H1 (cell line): Measurements from ENCODE around the gene DAZAP1. TPM values are rescaled to one million over a fixed set of nuclear protein-coding genes. Genes with fewer than 3 reads are reported as not detected.

Experiments
- CTCF ChIA-PET: fragments of 300-600 bp; sonication (Branson Sonifier 250); formaldehyde crosslinking; loops from one replicate; lab custom pipeline; 2021; ENCODE audit not compliant: partially characterized antibody; lab: Charles Lee
- POLR2A ChIA-PET: fragments of 300-600 bp; sonication (Branson Sonifier 250); formaldehyde crosslinking; loops from one replicate; lab custom pipeline; 2021; ENCODE audit warnings: inconsistent platforms; ENCODE audit not compliant: partially characterized antibody; lab: Charles Lee
- DNase-seq, 2 experiments: peaks; one replicate each; pipeline versions ENCODE4 v3.0.0 to v3.0.0-alpha.2; 2010 to 2022; ENCODE audit warnings: low spot score in 2 of 2, low read depth in 1 of 2, mixed read lengths in 1 of 2
- FAIRE-seq: peaks from 2 replicates; lab custom pipeline; 2011; peaks lifted over from hg19 to GRCh38; lab: Jason Lieb, UNC
- H2AFZ ChIP-seq: 2 replicates; pipeline ENCODE4 v1.8.1; 2012; ENCODE audit warnings: low read length, inconsistent platforms
- H2AK5ac ChIP-seq: 2 replicates; pipeline ENCODE4 v1.6.1; 2013; ENCODE audit warnings: low read depth, low read length
- H2BK120ac ChIP-seq: replicated peaks from 2 replicates; pipeline ENCODE3; 2013; ENCODE audit warnings: low read depth, low read length, inconsistent platforms
- H2BK12ac ChIP-seq: 2 replicates; pipeline ENCODE4 v1.6.1; 2013; ENCODE audit warnings: low read depth, low read length
- H2BK15ac ChIP-seq: 2 replicates; pipeline ENCODE4 v1.6.1; 2013; ENCODE audit warnings: low read length
- H2BK20ac ChIP-seq: 2 replicates; pipeline ENCODE4 v1.6.1; 2013; ENCODE audit warnings: low read length
- H2BK5ac ChIP-seq: 2 replicates; pipeline ENCODE4 v1.6.1; 2013; ENCODE audit warnings: low read depth, low read length
- H3K14ac ChIP-seq: 2 replicates; pipeline ENCODE4 v1.6.1; 2013; ENCODE audit warnings: inconsistent platforms; ENCODE audit not compliant: insufficient read length
- H3K18ac ChIP-seq: 2 replicates; pipeline ENCODE4 v1.6.1; 2013; ENCODE audit warnings: low read length; ENCODE audit errors: extremely low read depth
- H3K23ac ChIP-seq: 2 replicates; pipeline ENCODE4 v1.6.1; 2013; ENCODE audit warnings: inconsistent platforms; ENCODE audit not compliant: insufficient read length
- H3K23me2 ChIP-seq: 2 replicates; pipeline ENCODE4 v1.6.1; 2013; ENCODE audit warnings: low read depth, low read length
- H3K27ac ChIP-seq: 2 replicates; pipeline ENCODE4 v1.6.1; 2011; ENCODE audit warnings: low read depth, low read length, inconsistent platforms
- H3K27me3 ChIP-seq, 4 experiments: replicated peaks in 1 of 4; 1 replicate in 1 of 4; 2 replicates in 3 of 4; pipeline versions ENCODE4 v1.6.1 to v1.8.1; 2011 to 2013; ENCODE audit warnings: low read length in 3 of 4, mild to moderate bottlenecking in 3 of 4, inconsistent platforms in 2 of 4, mixed read lengths in 2 of 4, moderate library complexity in 1 of 4; ENCODE audit not compliant: control insufficient read depth in 3 of 4, insufficient read depth in 3 of 4; ENCODE audit errors: extremely low read depth in 1 of 4
- H3K36me3 ChIP-seq, 4 experiments: 2 replicates each; pipeline versions ENCODE4 v1.6.1 to v1.8.1; 2011 to 2013; ENCODE audit warnings: mild to moderate bottlenecking in 4 of 4, low read length in 3 of 4, moderate library complexity in 2 of 4, control low read depth in 1 of 4, inconsistent platforms in 1 of 4; ENCODE audit not compliant: insufficient read depth in 4 of 4, control insufficient read depth in 2 of 4
- H3K4ac ChIP-seq: replicated peaks from 2 replicates; pipeline ENCODE3; 2013; ENCODE audit warnings: low read length, low read depth, mixed read lengths, inconsistent platforms; ENCODE audit not compliant: insufficient read length
- H3K4me1 ChIP-seq, 4 experiments: replicated peaks in 1 of 4; 1 replicate in 1 of 4; 2 replicates in 3 of 4; pipeline versions ENCODE4 v1.6.1 to v1.8.1; 2011 to 2013; ENCODE audit warnings: low read length in 3 of 4, inconsistent platforms in 2 of 4, mixed read lengths in 1 of 4; ENCODE audit not compliant: insufficient read depth in 4 of 4, control insufficient read depth in 3 of 4
- H3K4me2 ChIP-seq, 2 experiments: 2 replicates each; pipeline versions ENCODE4 v1.6.1 to v1.8.1; 2011 to 2013; ENCODE audit warnings: low read depth in 2 of 2, low read length in 2 of 2, control low read depth in 1 of 2, inconsistent platforms in 1 of 2, mild to moderate bottlenecking in 1 of 2; ENCODE audit not compliant: insufficient read depth in 1 of 2
- H3K4me3 ChIP-seq, 4 experiments: fragments of 200-600, 300-600 bp in 1 of 4; sonication (generic), shearing (Covaris generic), sonication (Bioruptor Twin) in 1 of 4; 2 replicates each; pipeline versions ENCODE4 v1.5.1 to v1.8.1; 2011 to 2016; ENCODE audit warnings: low read length in 4 of 4, low read depth in 3 of 4, control low read depth in 2 of 4, inconsistent platforms in 2 of 4, mild to moderate bottlenecking in 2 of 4, mixed read lengths in 1 of 4, moderate library complexity in 1 of 4; ENCODE audit not compliant: insufficient read depth in 2 of 4; ENCODE audit errors: extremely low read depth in 1 of 4
- H3K56ac ChIP-seq: replicated peaks from 2 replicates; pipeline ENCODE3; 2013; ENCODE audit warnings: low read depth, mild to moderate bottlenecking, mixed read lengths, low read length, inconsistent platforms; ENCODE audit not compliant: insufficient read length
- H3K79me1 ChIP-seq: 2 replicates; pipeline ENCODE4 v1.6.1; 2013; ENCODE audit warnings: low read depth, low read length, control low read depth
- H3K79me2 ChIP-seq, 2 experiments: 2 replicates each; pipeline versions ENCODE4 v1.6.1 to v1.8.1; 2012 to 2013; ENCODE audit warnings: low read length in 2 of 2, mild to moderate bottlenecking in 2 of 2, inconsistent platforms in 1 of 2; ENCODE audit not compliant: insufficient read depth in 2 of 2, control insufficient read depth in 1 of 2
- H3K9ac ChIP-seq, 4 experiments: replicated peaks in 1 of 4; 1 replicate in 1 of 4; 2 replicates in 3 of 4; pipeline versions ENCODE4 v1.6.1 to v1.8.1; 2011 to 2013; ENCODE audit warnings: low read depth in 3 of 4, low read length in 3 of 4, control low read depth in 2 of 4, mild to moderate bottlenecking in 2 of 4, moderate library complexity in 2 of 4, inconsistent platforms in 1 of 4; ENCODE audit errors: extremely low read depth in 1 of 4
- H3K9me3 ChIP-seq, 2 experiments: 2 replicates each; pipeline versions ENCODE4 v1.6.1 to v1.8.1; 2012 to 2013; ENCODE audit warnings: mild to moderate bottlenecking in 2 of 2, moderate library complexity in 2 of 2, control low read depth in 1 of 2, inconsistent platforms in 1 of 2, low read depth in 1 of 2, low read length in 1 of 2, mixed read lengths in 1 of 2; ENCODE audit not compliant: insufficient read depth in 2 of 2
- H4K20me1 ChIP-seq, 2 experiments: replicated peaks in 1 of 2; 2 replicates each; pipeline versions ENCODE3 to v1.8.1; 2011 to 2013; ENCODE audit warnings: inconsistent platforms in 2 of 2, low read length in 2 of 2, mild to moderate bottlenecking in 1 of 2; ENCODE audit not compliant: insufficient read depth in 2 of 2, control insufficient read depth in 1 of 2
- H4K5ac ChIP-seq: 2 replicates; pipeline ENCODE4 v1.6.1; 2013; ENCODE audit warnings: low read length, low read depth, mixed read lengths, inconsistent platforms; ENCODE audit not compliant: insufficient read length
- H4K8ac ChIP-seq: 2 replicates; pipeline ENCODE4 v1.8.0; 2013; ENCODE audit warnings: mild to moderate bottlenecking, moderate library complexity, low read length, inconsistent platforms; ENCODE audit not compliant: insufficient read depth; ENCODE audit errors: extremely low read depth
- H4K91ac ChIP-seq: replicated peaks from 2 replicates; pipeline ENCODE3; 2013; ENCODE audit warnings: low read length, mixed read lengths, inconsistent platforms; ENCODE audit not compliant: insufficient read length
- CHD2 ChIP-seq: IDR thresholded peaks from 2 replicates; pipeline ENCODE4 v1.6.1; 2012; ENCODE audit warnings: low read length, improper control_type of control experiment
- EGR1 ChIP-seq: IDR thresholded peaks from 2 replicates; pipeline ENCODE4 v1.6.1; 2011; ENCODE audit warnings: low read depth, low read length, borderline replicate concordance
- ZNF274 ChIP-seq: IDR thresholded peaks from 2 replicates; pipeline ENCODE4 v1.7.0; 2012; ENCODE audit warnings: low read length, borderline replicate concordance; ENCODE audit errors: extremely low read depth
- WGBS, 2 experiments: shearing (Covaris generic) in 1 of 2; methylation state at CpG; one replicate each; pipeline versions ENCODE4 v1.1.6 to v1.1.7; 2013 to 2015; ENCODE audit warnings: low lambda C conversion rate in 2 of 2, mixed read lengths in 2 of 2, inconsistent platforms in 1 of 2, low coverage in 1 of 2, missing lambda C conversion rate in 1 of 2; ENCODE audit not compliant: insufficient replicate concordance in 2 of 2, insufficient coverage in 1 of 2, insufficient read length in 1 of 2; ENCODE audit errors: extremely low coverage in 1 of 2, missing lambda C conversion rate in 1 of 2; 5-methylcytosine and 5-hydroxymethylcytosine counted together
- polyA plus RNA-seq, 7 experiments: library from polyadenylated mRNA; depleted of rRNA in 3 of 7; stranded (reverse) in 5 of 7; unstranded in 2 of 7; fragments of >200 nt in 5 of 7; fragments of 200-250 nt in 2 of 7; gene quantifications; 1 replicate in 5 of 7; 2 replicates in 1 of 7; 4 replicates in 1 of 7; pipeline versions ENCODE4 v1.2.1 to v1.2.3, GENCODE V29; 2011 to 2013; ENCODE audit warnings: missing spikeins in 2 of 7, mixed read lengths in 2 of 7
- total RNA-seq: library from RNA; stranded (reverse); fragmentation: NEBNext Ultra II Directional; extraction: Animal tissue kit (Norgen Biotek cat#: 25700); gene quantifications from 2 replicates; pipeline ENCODE4 v1.2.1, GENCODE V29; 2021
- TF ChIP-seq, protein P1 (sequence below): IDR thresholded peaks from 2 replicates; pipeline ENCODE4 v1.6.1; 2012; ENCODE audit warnings: inconsistent platforms

Gene DAZAP1
- total and polyA plus RNA-seq, 2 of the 8 experiments (the other 6 are each of a cell fraction or from before 2014, with no cell fraction given) = 79.6 to 341 TPM

GRCh38 chr19:1447504-1447903, 40.1 kb downstream of the DAZAP1 start:
- Histone ChIP-seq H3K36me3 (peaks cover 0 to 2% (median under 1%) of the 10 kb centered on the region in 4 experiments; a peak in 1 of 8 replicates), H3K4ac (no peak overlapping the region)
- FAIRE-seq = no peak
- no peak for TF ChIP-seq EGR1
- TF ChIP-seq ZNF274 = no peak
- TF ChIP-seq, protein P1, sequence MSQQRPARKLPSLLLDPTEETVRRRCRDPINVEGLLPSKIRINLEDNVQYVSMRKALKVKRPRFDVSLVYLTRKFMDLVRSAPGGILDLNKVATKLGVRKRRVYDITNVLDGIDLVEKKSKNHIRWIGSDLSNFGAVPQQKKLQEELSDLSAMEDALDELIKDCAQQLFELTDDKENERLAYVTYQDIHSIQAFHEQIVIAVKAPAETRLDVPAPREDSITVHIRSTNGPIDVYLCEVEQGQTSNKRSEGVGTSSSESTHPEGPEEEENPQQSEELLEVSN = no peak
- TF ChIP-seq CHD2 = no peak
- TF ChIP-seq, all 59 proteins: peak for 0
- no peaks in the 10 kb centered on the region for H3K9me3 ChIP-seq
- H2AK5ac ChIP-seq = no peak overlapping the region
- WGBS, 2 experiments = 36% methylated on average over 4 of the region's 4 CpGs; no CpG with 5 or more reads in 1 of the 2 experiments
- peaks cover 12 to 14% of the 10 kb centered on the region in 2 experiments for H4K20me1 ChIP-seq
- POLR2A ChIA-PET = interaction anchor here (0.7 to 1.9 kb wide), 5 partner anchors 18 to 204 kb away, joined by 3 to 6 read pairs (median 3); partner anchors contain the start of gene CIRBP
- no peak overlapping the region for H2BK5ac ChIP-seq
- no peak overlapping the region for H2BK12ac ChIP-seq
- CTCF ChIA-PET = interaction anchor here (1.1 to 4.3 kb wide), 4 partner anchors 11 to 34 kb away, joined by 4 to 26 read pairs (median 6); no protein-coding TSS in a partner anchor
- no peak overlapping the region for H2BK20ac ChIP-seq
- H4K5ac ChIP-seq = no peak overlapping the region
- H3K4me2 ChIP-seq = no peak overlapping the region
- H4K8ac ChIP-seq = no peak overlapping the region
- H3K23me2 ChIP-seq = peaks cover 4% of the 10 kb centered on the region; the same call in 1 of the 2 replicates
- no peak overlapping the region for H3K9ac ChIP-seq
- H3K79me1 ChIP-seq = no peaks in the 10 kb centered on the region
- no peaks in the 10 kb centered on the region for H3K79me2 ChIP-seq
- no peak overlapping the region; a peak in 1 of 8 replicates for H3K4me3 ChIP-seq
- H2AFZ ChIP-seq = no peak overlapping the region
- no peak overlapping the region for H3K23ac ChIP-seq
- peaks cover 34 to 55% (median 52%) of the 10 kb centered on the region in 4 experiments for H3K27me3 ChIP-seq
- H2BK120ac ChIP-seq = no peak overlapping the region
- H3K56ac ChIP-seq = no peak overlapping the region
- H3K27ac ChIP-seq = no peak overlapping the region
- H2BK15ac ChIP-seq = no peak overlapping the region
- no peak overlapping the region for H3K14ac ChIP-seq
- peaks cover 0 to 33% (median 19%) of the 10 kb centered on the region in 4 experiments; a peak in 6 of 7 replicates for H3K4me1 ChIP-seq
- no peak for DNase-seq
- H3K18ac ChIP-seq = no peak overlapping the region
- H4K91ac ChIP-seq = no peak overlapping the region
